Measurements from ENCODE around the gene SCAF4.
"Not testable (repeated sequence)": the region's sequence is repeated elsewhere in the genome, so short reads cannot be mapped to it uniquely, and the experiment has no call there.

Gene SCAF4

GRCh38 chr21:31668651-31669491 is 63.0 kb downstream of the SCAF4 start:
- DNase-seq: no peak

GRCh38 chr21:31667639-31668038 is 64.3 kb downstream of the SCAF4 start:
- no peak for DNase-seq

GRCh38 chr21:31667132-31667531 is 64.8 kb downstream of the SCAF4 start:
- DNase-seq: no peak

GRCh38 chr21:31666445-31667010 is 65.4 kb downstream of the SCAF4 start:
- no peak for DNase-seq

- DNase-seq: not testable (repeated sequence)
Measured at GRCh38 chr21:31665869-31666268, 66.0 kb downstream of the SCAF4 start.

- DNase-seq: peak; percentile 52
Measured at GRCh38 chr21:31665397-31665796, 66.5 kb downstream of the SCAF4 start.

GRCh38 chr21:31663584-31664249 is 68.2 kb downstream of the SCAF4 start:
- DNase-seq: no peak

GRCh38 chr21:31660591-31660990 is 71.3 kb downstream of the SCAF4 start:
- DNase-seq: no peak

- no peak for DNase-seq
Measured at GRCh38 chr21:31660259-31660565, 71.7 kb downstream of the SCAF4 start.

- peak; percentile 95 for DNase-seq
Measured at GRCh38 chr21:31659536-31660258, 72.2 kb downstream of the SCAF4 start, which contains the start of gene SOD1. SOD1 (plus strand) TSS chr21:31659693; CDS start chr21:31659770, 77 bp downstream.

GRCh38 chr21:31659286-31659535 is 72.7 kb downstream of the SCAF4 start:
- no peak for DNase-seq

GRCh38 chr21:31658053-31658452 is 73.9 kb downstream of the SCAF4 start:
- no peak for DNase-seq

- peak; percentile 78 for DNase-seq
Measured at GRCh38 chr21:31656199-31657095, 75.5 kb downstream of the SCAF4 start.

GRCh38 chr21:31654821-31655580 is 76.9 kb downstream of the SCAF4 start:
- DNase-seq: not testable (repeated sequence)

GRCh38 chr21:31654340-31654739 is 77.6 kb downstream of the SCAF4 start:
- no peak for DNase-seq

GRCh38 chr21:31651491-31651890 is 80.4 kb downstream of the SCAF4 start:
- not testable (repeated sequence) for DNase-seq

GRCh38 chr21:31650930-31651329 is 81.0 kb downstream of the SCAF4 start:
- DNase-seq: no peak

- no peak for DNase-seq
Measured at GRCh38 chr21:31647650-31648049, 84.3 kb downstream of the SCAF4 start.

- DNase-seq: no peak
Measured at GRCh38 chr21:31644643-31645042, 87.3 kb downstream of the SCAF4 start.

- DNase-seq: no peak
Measured at GRCh38 chr21:31641416-31641922, 90.4 kb downstream of the SCAF4 start.

GRCh38 chr21:31636874-31637273 is 95.0 kb downstream of the SCAF4 start:
- no peak for DNase-seq

GRCh38 chr21:31634993-31635392 is 96.9 kb downstream of the SCAF4 start:
- no peak for DNase-seq

Data from stimulated activated CD4-positive, alpha-beta T cell treated with anti-CD3 and anti-CD28 coated beads, Interleukin-1b, Interleukin-23, amount 100 ng/mL, for 48 hours (primary cell).